PC-9 (cell line): ENCODE results near the gene OR4F15. TPM values are rescaled to one million over a fixed set of nuclear protein-coding genes. Genes with fewer than 3 reads are reported as not detected.
"Not testable (repeated sequence)": the region's sequence is repeated elsewhere in the genome, so short reads cannot be mapped to it uniquely, and the experiment has no call there.

Experiments
- BruUV-seq: library from RNA; stranded (reverse); fragments of 400-500 nt; replicated peaks from 2 replicates; lab custom pipeline; 2021; lab: Mats Ljungman, UMichigan
- CTCF ChIA-PET: fragments of 300-600 bp; sonication (Branson Sonifier 250); formaldehyde crosslinking; loops from one replicate; lab custom pipeline; 2022; ENCODE audit warnings: antibody characterized with exemption; lab: Charles Lee
- POLR2A ChIA-PET: fragments of 300-600 bp; sonication (Branson Sonifier 250); formaldehyde crosslinking; loops from one replicate; lab custom pipeline; 2022; ENCODE audit warnings: antibody characterized with exemption; ENCODE audit not compliant: unreplicated experiment; lab: Charles Lee
- DNase-seq, 2 experiments: peaks; one replicate each; pipeline versions ENCODE4 v3.0.0 to v3.0.0-alpha.2; 2015 to 2022; ENCODE audit warnings: mixed read lengths in 1 of 2
- H2AFZ ChIP-seq: fragments of 200-600 bp; sonication (generic); 2 replicates; pipeline ENCODE4 v1.8.1; 2017; ENCODE audit warnings: antibody characterized with exemption
- H3F3A ChIP-seq: fragments of 200-600 bp; sonication (generic); 2 replicates; pipeline ENCODE4 v1.8.1; 2017; ENCODE audit warnings: antibody characterized with exemption, mild to moderate bottlenecking, low read depth; ENCODE audit not compliant: insufficient read depth
- H3K27ac ChIP-seq: fragments of 200-600 bp; sonication (generic); 2 replicates; pipeline ENCODE4 v1.6.1; 2016; ENCODE audit warnings: mixed run types
- H3K27me3 ChIP-seq: fragments of 200-600 bp; sonication (generic); 2 replicates; pipeline ENCODE4 v1.6.1; 2016; ENCODE audit warnings: low read depth, mixed run types; ENCODE audit not compliant: insufficient read depth
- H3K36me3 ChIP-seq: fragments of 200-600 bp; sonication (generic); 2 replicates; pipeline ENCODE4 v1.6.1; 2016; ENCODE audit warnings: low read depth, mixed run types
- H3K4me1 ChIP-seq: fragments of 200-600 bp; sonication (generic); replicated peaks from 2 replicates; pipeline ENCODE4 v1.6.1; 2016; ENCODE audit warnings: mixed run types; ENCODE audit not compliant: insufficient read depth
- H3K4me2 ChIP-seq: fragments of 200-600 bp; sonication (generic); 2 replicates; pipeline ENCODE4 v1.6.1; 2017; ENCODE audit warnings: mixed run types
- H3K4me3 ChIP-seq: fragments of 200-600 bp; sonication (generic); 2 replicates; pipeline ENCODE4 v1.6.1; 2016; ENCODE audit warnings: mixed run types
- H3K79me2 ChIP-seq: fragments of 200-600 bp; sonication (generic); 2 replicates; pipeline ENCODE4 v1.6.1; 2017; ENCODE audit warnings: low read depth, mixed run types
- H3K9me2 ChIP-seq: fragments of 200-600 bp; sonication (generic); 2 replicates; pipeline ENCODE4 v1.8.1; 2017; ENCODE audit warnings: mild to moderate bottlenecking; ENCODE audit not compliant: insufficient read depth
- H3K9me3 ChIP-seq: fragments of 200-600 bp; sonication (generic); 2 replicates; pipeline ENCODE4 v1.8.1; 2016; ENCODE audit warnings: low read depth; ENCODE audit not compliant: insufficient read depth
- H4K20me1 ChIP-seq: fragments of 200-600 bp; sonication (generic); 2 replicates; pipeline ENCODE4 v1.8.1; 2017; ENCODE audit not compliant: insufficient read depth
- CTCF ChIP-seq: fragments of 200-600 bp; sonication (generic); conservative IDR thresholded peaks from 2 replicates; pipeline ENCODE4 v1.6.1; 2017; ENCODE audit warnings: mixed run types, antibody characterized with exemption, mild to moderate bottlenecking, moderate library complexity
- EZH2 ChIP-seq: fragments of 200-600 bp; sonication (generic); IDR thresholded peaks from 2 replicates; pipeline ENCODE4 v1.8.0; 2017; ENCODE audit warnings: antibody characterized with exemption, low read depth
- intact Hi-C: fragments of 100-400 bp; cut with micrococcal nuclease; formaldehyde crosslinking; loops from one replicate; pipeline ENCODE4 v1.10.0; 2022; ENCODE audit not compliant: unreplicated experiment
- total RNA-seq: library from RNA; stranded (reverse); gene quantifications from 2 replicates; pipeline ENCODE4 v1.2.3, GENCODE V29; 2021

Gene OR4F15
- total RNA-seq, 1 experiment from 2014 or later, result not detected

- no peak overlapping the region for H3K4me2 ChIP-seq
- no peaks in the 10 kb centered on the region for H3K9me3 ChIP-seq
- no peaks in the 10 kb centered on the region for H3K79me2 ChIP-seq
- no peak overlapping the region for H3K27ac ChIP-seq
- POLR2A ChIA-PET, result no interaction called here
- no peaks in the 10 kb centered on the region for H3K36me3 ChIP-seq
- intact Hi-C loops, result no loop called here
- H3K4me3 ChIP-seq, result no peak overlapping the region
- no peak overlapping the region for H2AFZ ChIP-seq
- DNase-seq, result no peak
- no peaks in the 10 kb centered on the region for H3K4me1 ChIP-seq
- no peaks in the 10 kb centered on the region for H4K20me1 ChIP-seq
- no peaks in the 10 kb centered on the region for H3F3A ChIP-seq
- peaks cover 89% of the 10 kb centered on the region for H3K27me3 ChIP-seq
- BruUV-seq, result no TSS peak
- no peaks in the 10 kb centered on the region for H3K9me2 ChIP-seq
- no peak for TF ChIP-seq EZH2
- TF ChIP-seq CTCF, result no peak
- CTCF ChIA-PET, result no interaction called here
These were observed 36.9 kb upstream of the OR4F15 start for GRCh38 chr15:101775136-101775535.

DNA sequence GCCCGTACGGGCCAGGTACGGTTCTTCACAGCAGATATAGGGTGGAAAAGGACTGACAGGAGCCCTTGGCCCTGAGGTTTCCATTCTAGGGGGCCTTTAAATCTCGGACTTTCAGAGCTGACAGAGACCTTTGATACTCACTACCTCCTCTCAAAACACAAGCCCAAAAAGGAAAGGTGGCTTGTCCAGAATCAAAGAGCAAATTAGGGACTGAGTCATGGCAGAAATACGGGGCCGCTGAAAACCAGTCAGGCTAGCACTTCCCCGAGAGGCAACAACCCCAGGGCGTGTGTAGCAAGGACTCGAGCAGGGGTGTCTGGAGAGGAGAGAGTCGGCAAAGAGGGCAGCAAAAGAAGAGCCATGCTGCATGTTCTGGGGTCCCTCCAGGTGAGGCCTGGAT is 33.4 kb upstream of the OR4F15 start:
- BruUV-seq, DNase-seq, H2AFZ ChIP-seq, H3F3A ChIP-seq, intact Hi-C loops, H3K4me1 ChIP-seq, H3K27ac ChIP-seq, H4K20me1 ChIP-seq, CTCF ChIA-PET, H3K9me3 ChIP-seq, H3K4me3 ChIP-seq, H3K79me2 ChIP-seq, H3K4me2 ChIP-seq, POLR2A ChIA-PET, H3K9me2 ChIP-seq, H3K36me3 ChIP-seq: not testable (repeated sequence)
- peaks cover 81% of the 10 kb centered on the region for H3K27me3 ChIP-seq

DNA sequence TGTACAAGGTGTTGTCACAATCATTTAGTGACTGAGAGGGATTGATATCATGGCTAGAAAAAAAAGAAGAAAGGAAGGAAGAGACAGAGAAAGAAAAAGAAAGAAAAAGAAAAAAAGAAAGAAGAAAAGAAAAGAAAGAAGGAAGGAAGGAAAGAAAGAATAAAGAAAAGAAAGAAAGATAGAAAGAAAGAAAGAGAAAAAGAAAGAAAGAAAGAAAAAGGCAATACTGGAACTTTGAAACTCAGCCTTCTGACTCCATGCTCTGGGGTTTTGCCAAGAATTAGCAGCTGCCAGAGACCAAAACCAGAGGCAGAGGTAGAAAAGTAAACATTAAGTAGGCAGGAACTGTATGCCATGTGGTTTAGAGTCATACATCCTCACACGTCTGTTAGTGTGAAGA is 31.8 kb upstream of the OR4F15 start:
- H3K27me3 ChIP-seq, result peaks cover 73% of the 10 kb centered on the region
- DNase-seq, H3K36me3 ChIP-seq, H3K9me3 ChIP-seq, H3K27ac ChIP-seq, CTCF ChIA-PET, H3K79me2 ChIP-seq, H3K9me2 ChIP-seq, H3K4me2 ChIP-seq, intact Hi-C loops, H3K4me1 ChIP-seq, BruUV-seq, POLR2A ChIA-PET, H2AFZ ChIP-seq, H3K4me3 ChIP-seq, H3F3A ChIP-seq, H4K20me1 ChIP-seq: not testable (repeated sequence)

- intact Hi-C loops, result no loop called here
- no TSS peak for BruUV-seq
- H3K79me2 ChIP-seq, result no peaks in the 10 kb centered on the region
- no peaks in the 10 kb centered on the region for H3K36me3 ChIP-seq
- H3K27ac ChIP-seq, result no peak overlapping the region
- no peaks in the 10 kb centered on the region for H4K20me1 ChIP-seq
- no peak for DNase-seq
- CTCF ChIA-PET, result no interaction called here
- no peaks in the 10 kb centered on the region for H3F3A ChIP-seq
- POLR2A ChIA-PET, result no interaction called here
- peaks cover 70% of the 10 kb centered on the region for H3K27me3 ChIP-seq
- no peak overlapping the region for H3K4me2 ChIP-seq
- H3K9me3 ChIP-seq, result no peaks in the 10 kb centered on the region
- no peak overlapping the region for H3K4me3 ChIP-seq
- H2AFZ ChIP-seq, result no peak overlapping the region
- H3K4me1 ChIP-seq, result no peaks in the 10 kb centered on the region
- TF ChIP-seq CTCF (no peak), EZH2 (no peak)
- no peaks in the 10 kb centered on the region for H3K9me2 ChIP-seq
These were observed 30.1 kb upstream of the OR4F15 start for GRCh38 chr15:101781928-101782327.
